Liver (tissue), 9 donors: ENCODE measurements around the gene KCNMA1. TPM values are rescaled to one million over a fixed set of nuclear protein-coding genes. Genes with fewer than 3 reads are reported as not detected.
A peak's percentile ranks its signal among the peaks of the same experiment; 100 is the strongest.

ENCODE experiments used
- DNase-seq: peaks from one replicate; pipeline ENCODE4 v3.0.0-alpha.2; 2017; ENCODE audit warnings: low spot score
- H3K27ac ChIP-seq, 2 donors: one replicate each; pipeline ENCODE4 v1.7.0; 2013; ENCODE audit warnings: inconsistent platforms in 2 of 2, low read length in 2 of 2, control low read depth in 1 of 2, low read depth in 1 of 2, mild to moderate bottlenecking in 1 of 2
- H3K27me3 ChIP-seq, 4 donors: one replicate each; pipeline versions ENCODE4 v1.6.1 to v1.7.0; 2013; ENCODE audit warnings: low read length in 3 of 4, inconsistent platforms in 1 of 4, mild to moderate bottlenecking in 1 of 4, moderate library complexity in 1 of 4; ENCODE audit not compliant: control insufficient read depth in 4 of 4, insufficient read depth in 4 of 4
- H3K36me3 ChIP-seq, 4 donors: one replicate each; pipeline versions ENCODE4 v1.6.1 to v1.7.0; 2013; ENCODE audit warnings: low read length in 3 of 4, mild to moderate bottlenecking in 3 of 4, low read depth in 1 of 4, moderate library complexity in 1 of 4; ENCODE audit not compliant: control insufficient read depth in 4 of 4, insufficient read depth in 3 of 4
- H3K4me1 ChIP-seq, 4 donors: one replicate each; pipeline versions ENCODE4 v1.6.1 to v1.7.0; 2013; ENCODE audit warnings: low read length in 3 of 4, mild to moderate bottlenecking in 3 of 4, moderate library complexity in 1 of 4; ENCODE audit not compliant: control insufficient read depth in 4 of 4, insufficient read depth in 4 of 4
- H3K4me3 ChIP-seq, 3 donors: one replicate each; pipeline versions ENCODE4 v1.6.1 to v1.7.0; 2013; ENCODE audit warnings: low read length in 3 of 3, control low read depth in 1 of 3, low read depth in 1 of 3, mild to moderate bottlenecking in 1 of 3
- H3K9ac ChIP-seq, 2 donors: one replicate each; pipeline ENCODE4 v1.7.0; 2013; ENCODE audit warnings: low read length in 2 of 2, mild to moderate bottlenecking in 2 of 2, moderate library complexity in 2 of 2, control low read depth in 1 of 2, low read depth in 1 of 2
- H3K9me3 ChIP-seq, 4 donors: one replicate each; pipeline versions ENCODE4 v1.6.1 to v1.7.0; 2013; ENCODE audit warnings: low read length in 3 of 4; ENCODE audit not compliant: control insufficient read depth in 4 of 4
- EGR1 ChIP-seq, 2 donors: IDR thresholded peaks; 2 replicates each; pipeline ENCODE4 v1.6.1; 2016 to 2018; ENCODE audit warnings: antibody characterized with exemption in 2 of 2, low read depth in 2 of 2
- FOXA1 ChIP-seq: IDR thresholded peaks from 2 replicates; pipeline ENCODE4 v1.6.1; 2016; ENCODE audit warnings: antibody characterized with exemption
- FOXA2 ChIP-seq: IDR thresholded peaks from 2 replicates; pipeline ENCODE4 v1.6.1; 2016; ENCODE audit warnings: antibody characterized with exemption
- GABPA ChIP-seq, 2 donors: IDR thresholded peaks in 1 of 2; conservative IDR thresholded peaks in 1 of 2; 2 replicates each; pipeline ENCODE4 v1.6.1; 2016; ENCODE audit warnings: antibody characterized with exemption in 2 of 2, mild to moderate bottlenecking in 1 of 2, moderate library complexity in 1 of 2
- HNF4A ChIP-seq, 2 donors: conservative IDR thresholded peaks; 2 replicates each; pipeline ENCODE4 v1.6.1; 2016; ENCODE audit warnings: antibody characterized with exemption in 2 of 2, mild to moderate bottlenecking in 2 of 2
- RAD21 ChIP-seq, 2 donors: IDR thresholded peaks; 2 replicates each; pipeline ENCODE4 v1.6.1; 2016; ENCODE audit warnings: antibody characterized with exemption in 2 of 2, mild to moderate bottlenecking in 2 of 2
- RXRA ChIP-seq, 2 donors: IDR thresholded peaks; 2 replicates each; pipeline ENCODE4 v1.6.1; 2017 to 2018; ENCODE audit warnings: antibody characterized with exemption in 2 of 2, mild to moderate bottlenecking in 1 of 2
- SP1 ChIP-seq: IDR thresholded peaks from 2 replicates; pipeline ENCODE4 v1.6.1; 2018; ENCODE audit warnings: antibody characterized with exemption, mild to moderate bottlenecking
- TAF1 ChIP-seq: conservative IDR thresholded peaks from 2 replicates; pipeline ENCODE4 v1.6.1; 2016; ENCODE audit warnings: antibody characterized with exemption, mild to moderate bottlenecking
- YY1 ChIP-seq: IDR thresholded peaks from 2 replicates; pipeline ENCODE4 v1.6.1; 2016; ENCODE audit warnings: antibody characterized with exemption, mild to moderate bottlenecking
- WGBS: extraction: QIAGEN DNeasy Blood & Tissue Kit; methylation state at CpG from one replicate; pipeline ENCODE4 v1.1.7; 2013; 5-methylcytosine and 5-hydroxymethylcytosine counted together
- polyA plus RNA-seq, 2 donors: library from polyadenylated mRNA; stranded (reverse) in 1 of 2; unstranded in 1 of 2; fragments of 200-250 nt in 1 of 2; fragments of >200 nt in 1 of 2; fragmentation: Nextera tagmentation in 1 of 2; extraction: Ambion mirVana in 1 of 2; gene quantifications; one replicate each; pipeline versions ENCODE4 v1.2.1 to v1.2.3, GENCODE V29; 2013 to 2015
- total RNA-seq, 2 donors: library from RNA; depleted of rRNA; stranded (reverse); fragments of >200 nt; gene quantifications; one replicate each; pipeline ENCODE4 v1.2.3, GENCODE V29; 2014
- TF ChIP-seq, protein P1 (sequence below): IDR thresholded peaks from 2 replicates; pipeline ENCODE4 v1.6.1; 2016; ENCODE audit warnings: antibody characterized with exemption
- TF ChIP-seq, protein P2 (sequence below): IDR thresholded peaks from 2 replicates; pipeline ENCODE4 v1.6.1; 2016; ENCODE audit warnings: antibody characterized with exemption, mild to moderate bottlenecking
- TF ChIP-seq, protein P3 (sequence below): IDR thresholded peaks from 2 replicates; pipeline ENCODE4 v1.6.1; 2016; ENCODE audit warnings: antibody characterized with exemption
- TF ChIP-seq, protein P4 (sequence below): fragments of 150-350 bp; IDR thresholded peaks from 2 replicates; pipeline ENCODE4 v1.5.1; 2017; ENCODE audit warnings: improper control_type of control experiment, low read depth, low read length; ENCODE audit not compliant: missing input control
- TF ChIP-seq, protein P5 (sequence below): IDR thresholded peaks from 2 replicates; pipeline ENCODE4 v1.6.1; 2016; ENCODE audit warnings: antibody characterized with exemption
- donor health status: healthy.
- donor health status: healthy.
- donor health status: healthy.
- donor health status: healthy.
- donor health status: healthy.

The KCNMA1 gene
- total and polyA plus RNA-seq, 4 donors = 2.5 to 9.7 (median 4.7) TPM

DNA sequence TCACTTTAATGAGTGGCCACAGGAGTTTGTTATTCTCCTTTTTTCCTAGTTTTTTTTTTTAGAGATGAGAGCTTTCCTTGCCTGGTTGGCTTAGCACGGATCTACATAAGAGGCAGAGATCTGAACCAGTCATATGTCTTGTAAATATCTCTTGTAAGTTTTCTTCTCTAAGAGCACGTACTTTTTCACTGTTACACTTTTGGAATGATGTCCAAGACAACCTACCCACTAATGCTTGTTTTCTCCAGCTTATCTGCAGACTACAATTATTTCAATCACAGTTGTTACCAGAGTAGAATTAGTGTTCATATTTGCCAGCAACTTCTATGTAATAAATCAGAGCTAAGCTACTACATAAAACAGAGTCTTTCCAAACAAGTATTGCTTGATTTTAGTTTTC is 444.6 kb downstream of the KCNMA1 start:
- Histone ChIP-seq H3K9ac (no peak overlapping the region), H3K4me1 (peaks cover 0 to 17% (median 13%) of the 10 kb centered on the region in 4 donors), H3K36me3 (no peaks in the 10 kb centered on the region), H3K9me3 (no peaks in the 10 kb centered on the region), H3K4me3 (no peak overlapping the region), H3K27me3 (no peaks in the 10 kb centered on the region), H3K27ac (no peak overlapping the region)
- WGBS = 89% methylated on average over 2 of the region's 2 CpGs
- DNase-seq = no peak
- no peak for TF ChIP-seq FOXA1

DNA sequence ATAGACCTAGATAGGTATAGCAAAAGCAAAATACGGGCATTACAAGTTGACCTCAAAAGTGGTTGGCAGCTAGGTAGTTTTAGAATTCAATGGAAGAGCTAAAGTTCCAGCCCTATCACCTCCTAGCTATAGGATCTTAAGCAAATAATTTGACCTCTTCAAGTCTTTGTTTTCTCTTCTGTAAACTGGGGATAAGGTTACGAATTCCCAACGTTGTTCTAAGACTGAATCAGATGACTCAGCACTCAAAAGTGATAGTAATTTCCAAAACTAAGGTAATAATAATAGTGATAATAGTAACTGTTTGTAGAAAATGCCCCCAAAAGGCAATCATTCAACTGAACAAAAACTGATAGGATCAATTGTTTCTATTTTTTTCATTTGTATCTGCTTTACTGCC is 445.2 kb downstream of the KCNMA1 start:
- no peak overlapping the region for H3K4me3 ChIP-seq
- H3K27ac ChIP-seq = no peak overlapping the region
- H3K9ac ChIP-seq = no peak overlapping the region
- WGBS = 68% methylated on average over 3 of the region's 3 CpGs
- TF ChIP-seq, protein P1, sequence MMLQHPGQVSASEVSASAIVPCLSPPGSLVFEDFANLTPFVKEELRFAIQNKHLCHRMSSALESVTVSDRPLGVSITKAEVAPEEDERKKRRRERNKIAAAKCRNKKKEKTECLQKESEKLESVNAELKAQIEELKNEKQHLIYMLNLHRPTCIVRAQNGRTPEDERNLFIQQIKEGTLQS = no peak
- TF ChIP-seq TAF1 = no peak
- no peaks in the 10 kb centered on the region for H3K27me3 ChIP-seq
- no peak for DNase-seq
- H3K9me3 ChIP-seq = no peaks in the 10 kb centered on the region
- H3K36me3 ChIP-seq = no peaks in the 10 kb centered on the region
- H3K4me1 ChIP-seq = peaks cover 0 to 17% (median 13%) of the 10 kb centered on the region in 4 donors

DNA sequence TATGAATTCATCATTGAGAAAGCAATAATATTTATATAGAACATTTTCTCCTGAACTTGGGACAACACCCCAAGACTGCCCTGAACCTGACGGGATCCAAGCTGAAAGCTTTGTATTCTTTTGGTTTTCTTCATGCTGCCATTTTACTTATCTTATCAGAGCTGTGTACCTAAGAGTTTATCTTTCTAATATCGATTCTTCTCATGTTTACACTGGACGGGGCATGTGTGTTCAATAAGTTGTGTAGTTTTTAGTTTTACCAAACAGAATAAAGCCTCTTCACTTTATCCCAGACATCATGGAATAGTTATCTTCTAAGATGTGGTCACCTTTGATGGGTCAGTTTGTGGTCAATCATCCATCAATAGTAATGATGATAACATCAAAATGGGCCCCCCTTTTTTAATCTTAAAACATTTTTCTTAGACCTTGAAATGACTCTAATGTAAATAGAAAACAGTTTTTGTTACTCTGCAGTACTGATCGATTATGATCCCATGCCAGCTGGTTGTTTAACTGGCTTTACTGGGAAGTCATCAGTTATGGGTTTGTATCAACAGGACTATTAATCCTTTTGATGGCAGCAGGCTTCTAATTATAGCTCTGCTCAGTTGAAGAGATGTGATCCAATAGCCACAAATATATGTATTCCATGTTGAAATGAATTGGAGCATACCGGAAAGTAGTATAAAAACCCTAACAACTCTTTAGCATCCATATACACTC is 446.1 kb downstream of the KCNMA1 start:
- no peak overlapping the region for H3K4me3 ChIP-seq
- H3K36me3 ChIP-seq = no peaks in the 10 kb centered on the region
- TF ChIP-seq GABPA (IDR thresholded peaks at IDR 0.05 in 1 of 2, conservative IDR thresholded peaks at IDR 0.05 in 1 of 2) (no peak), EGR1 (IDR thresholded peaks at IDR 0.05; ENCODE audit: low read depth in 2 of 2) (peak in 1 of 2 donors; percentile 25), YY1 (peak; percentile 67), SP1 (no peak), FOXA1 (peak; percentile 58), RAD21 (IDR thresholded peaks at IDR 0.05) (peak; percentile 13 to 38), FOXA2 (peak; percentile 79), RXRA (IDR thresholded peaks at IDR 0.05) (peak; percentile 22 to 43), HNF4A (conservative IDR thresholded peaks at IDR 0.05) (peak; percentile 42 to 51)
- TF ChIP-seq, protein P2, sequence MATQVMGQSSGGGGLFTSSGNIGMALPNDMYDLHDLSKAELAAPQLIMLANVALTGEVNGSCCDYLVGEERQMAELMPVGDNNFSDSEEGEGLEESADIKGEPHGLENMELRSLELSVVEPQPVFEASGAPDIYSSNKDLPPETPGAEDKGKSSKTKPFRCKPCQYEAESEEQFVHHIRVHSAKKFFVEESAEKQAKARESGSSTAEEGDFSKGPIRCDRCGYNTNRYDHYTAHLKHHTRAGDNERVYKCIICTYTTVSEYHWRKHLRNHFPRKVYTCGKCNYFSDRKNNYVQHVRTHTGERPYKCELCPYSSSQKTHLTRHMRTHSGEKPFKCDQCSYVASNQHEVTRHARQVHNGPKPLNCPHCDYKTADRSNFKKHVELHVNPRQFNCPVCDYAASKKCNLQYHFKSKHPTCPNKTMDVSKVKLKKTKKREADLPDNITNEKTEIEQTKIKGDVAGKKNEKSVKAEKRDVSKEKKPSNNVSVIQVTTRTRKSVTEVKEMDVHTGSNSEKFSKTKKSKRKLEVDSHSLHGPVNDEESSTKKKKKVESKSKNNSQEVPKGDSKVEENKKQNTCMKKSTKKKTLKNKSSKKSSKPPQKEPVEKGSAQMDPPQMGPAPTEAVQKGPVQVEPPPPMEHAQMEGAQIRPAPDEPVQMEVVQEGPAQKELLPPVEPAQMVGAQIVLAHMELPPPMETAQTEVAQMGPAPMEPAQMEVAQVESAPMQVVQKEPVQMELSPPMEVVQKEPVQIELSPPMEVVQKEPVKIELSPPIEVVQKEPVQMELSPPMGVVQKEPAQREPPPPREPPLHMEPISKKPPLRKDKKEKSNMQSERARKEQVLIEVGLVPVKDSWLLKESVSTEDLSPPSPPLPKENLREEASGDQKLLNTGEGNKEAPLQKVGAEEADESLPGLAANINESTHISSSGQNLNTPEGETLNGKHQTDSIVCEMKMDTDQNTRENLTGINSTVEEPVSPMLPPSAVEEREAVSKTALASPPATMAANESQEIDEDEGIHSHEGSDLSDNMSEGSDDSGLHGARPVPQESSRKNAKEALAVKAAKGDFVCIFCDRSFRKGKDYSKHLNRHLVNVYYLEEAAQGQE = peak; percentile 28
- TF ChIP-seq, protein P3, sequence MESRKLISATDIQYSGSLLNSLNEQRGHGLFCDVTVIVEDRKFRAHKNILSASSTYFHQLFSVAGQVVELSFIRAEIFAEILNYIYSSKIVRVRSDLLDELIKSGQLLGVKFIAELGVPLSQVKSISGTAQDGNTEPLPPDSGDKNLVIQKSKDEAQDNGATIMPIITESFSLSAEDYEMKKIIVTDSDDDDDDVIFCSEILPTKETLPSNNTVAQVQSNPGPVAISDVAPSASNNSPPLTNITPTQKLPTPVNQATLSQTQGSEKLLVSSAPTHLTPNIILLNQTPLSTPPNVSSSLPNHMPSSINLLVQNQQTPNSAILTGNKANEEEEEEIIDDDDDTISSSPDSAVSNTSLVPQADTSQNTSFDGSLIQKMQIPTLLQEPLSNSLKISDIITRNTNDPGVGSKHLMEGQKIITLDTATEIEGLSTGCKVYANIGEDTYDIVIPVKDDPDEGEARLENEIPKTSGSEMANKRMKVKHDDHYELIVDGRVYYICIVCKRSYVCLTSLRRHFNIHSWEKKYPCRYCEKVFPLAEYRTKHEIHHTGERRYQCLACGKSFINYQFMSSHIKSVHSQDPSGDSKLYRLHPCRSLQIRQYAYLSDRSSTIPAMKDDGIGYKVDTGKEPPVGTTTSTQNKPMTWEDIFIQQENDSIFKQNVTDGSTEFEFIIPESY = peak; percentile 35
- TF ChIP-seq, protein P4, sequence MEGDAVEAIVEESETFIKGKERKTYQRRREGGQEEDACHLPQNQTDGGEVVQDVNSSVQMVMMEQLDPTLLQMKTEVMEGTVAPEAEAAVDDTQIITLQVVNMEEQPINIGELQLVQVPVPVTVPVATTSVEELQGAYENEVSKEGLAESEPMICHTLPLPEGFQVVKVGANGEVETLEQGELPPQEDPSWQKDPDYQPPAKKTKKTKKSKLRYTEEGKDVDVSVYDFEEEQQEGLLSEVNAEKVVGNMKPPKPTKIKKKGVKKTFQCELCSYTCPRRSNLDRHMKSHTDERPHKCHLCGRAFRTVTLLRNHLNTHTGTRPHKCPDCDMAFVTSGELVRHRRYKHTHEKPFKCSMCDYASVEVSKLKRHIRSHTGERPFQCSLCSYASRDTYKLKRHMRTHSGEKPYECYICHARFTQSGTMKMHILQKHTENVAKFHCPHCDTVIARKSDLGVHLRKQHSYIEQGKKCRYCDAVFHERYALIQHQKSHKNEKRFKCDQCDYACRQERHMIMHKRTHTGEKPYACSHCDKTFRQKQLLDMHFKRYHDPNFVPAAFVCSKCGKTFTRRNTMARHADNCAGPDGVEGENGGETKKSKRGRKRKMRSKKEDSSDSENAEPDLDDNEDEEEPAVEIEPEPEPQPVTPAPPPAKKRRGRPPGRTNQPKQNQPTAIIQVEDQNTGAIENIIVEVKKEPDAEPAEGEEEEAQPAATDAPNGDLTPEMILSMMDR = no peak
- TF ChIP-seq, protein P5, sequence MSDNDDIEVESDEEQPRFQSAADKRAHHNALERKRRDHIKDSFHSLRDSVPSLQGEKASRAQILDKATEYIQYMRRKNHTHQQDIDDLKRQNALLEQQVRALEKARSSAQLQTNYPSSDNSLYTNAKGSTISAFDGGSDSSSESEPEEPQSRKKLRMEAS = no peak
- H3K27me3 ChIP-seq = no peaks in the 10 kb centered on the region
- peaks cover 0 to 17% (median 13%) of the 10 kb centered on the region in 4 donors for H3K4me1 ChIP-seq
- no peak overlapping the region for H3K9ac ChIP-seq
- no peak overlapping the region for H3K27ac ChIP-seq
- DNase-seq = no peak
- no peaks in the 10 kb centered on the region for H3K9me3 ChIP-seq
- 34% methylated on average over 5 of the region's 5 CpGs for WGBS
